HL-60/S4 (cell line): Measurements from ENCODE around the gene BCAS3.

Experiments
- in situ Hi-C: fragments of 300-500 bp; cut with MboI; formaldehyde crosslinking; loops from 2 replicates; pipeline ENCODE4 v1.14.3; 2022; ENCODE audit warnings: low sequenced_read_pairs

The BCAS3 gene

DNA sequence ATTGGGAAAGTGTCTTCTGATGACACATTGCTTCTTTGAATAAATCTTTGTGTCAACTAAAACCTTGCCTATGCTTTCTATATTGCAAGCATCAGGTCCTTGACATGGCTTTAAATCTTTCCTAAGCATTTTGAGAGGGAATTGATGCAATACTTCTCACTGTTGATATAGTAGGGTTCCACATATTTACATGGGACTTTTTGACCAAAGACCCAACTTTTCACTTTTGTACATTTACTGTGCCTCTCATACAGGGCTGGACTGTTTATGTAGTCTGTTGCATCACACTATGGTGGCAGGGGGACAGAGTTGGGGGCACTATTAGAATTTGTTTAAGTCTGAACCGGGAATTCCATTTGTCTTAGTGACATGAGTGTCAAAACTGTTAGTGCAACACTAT, 413.4 kb downstream of the BCAS3 start:
- in situ Hi-C loops = no loop called here

- in situ Hi-C loops = no loop called here
These were observed 420.1 kb downstream of the BCAS3 start for GRCh38 chr17:61097781-61098180.

- in situ Hi-C loops = no loop called here
These were observed 428.7 kb downstream of the BCAS3 start for GRCh38 chr17:61106354-61106753.

GRCh38 chr17:61116577-61116976, 438.9 kb downstream of the BCAS3 start:
- in situ Hi-C loops = no loop called here

DNA sequence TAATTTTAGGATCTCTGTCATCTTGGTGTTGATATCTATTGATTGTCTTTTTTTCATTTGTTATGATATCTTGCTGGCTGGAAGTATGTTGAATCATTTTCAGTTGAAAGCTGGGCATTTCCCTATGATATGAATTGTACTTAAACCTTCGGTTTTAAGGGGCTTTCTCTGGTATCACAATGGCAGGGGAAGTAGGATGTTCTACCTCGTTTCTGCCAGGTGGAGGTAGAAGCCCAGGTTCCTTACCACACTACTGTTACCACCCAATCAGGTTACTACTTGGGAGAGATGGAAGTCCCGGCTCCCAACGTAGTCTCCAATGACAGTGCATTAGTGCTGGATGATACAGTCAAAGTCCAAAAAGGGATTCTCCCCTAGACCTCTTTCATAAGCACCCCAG, 440.3 kb downstream of the BCAS3 start:
- in situ Hi-C loops = no loop called here

DNA sequence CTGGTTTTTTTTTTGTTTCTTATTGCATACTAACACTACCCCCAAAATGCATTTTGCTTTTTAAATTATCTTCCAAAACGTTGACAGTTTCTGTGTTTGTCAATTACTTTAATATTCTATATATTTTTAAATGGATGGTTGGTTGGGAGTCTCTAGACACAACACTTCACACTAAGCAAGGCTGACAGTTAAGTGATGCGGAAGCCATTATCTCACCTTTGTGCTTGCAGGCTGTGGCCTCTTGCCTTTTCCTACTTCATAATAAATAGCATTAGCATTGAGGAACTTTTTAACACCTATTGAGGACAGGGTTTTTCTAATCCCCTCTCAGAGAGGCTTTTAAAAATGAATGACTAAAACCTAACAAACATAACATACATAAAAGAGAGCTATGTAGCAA, 441.2 kb downstream of the BCAS3 start:
- in situ Hi-C loops = no loop called here

GRCh38 chr17:61122326-61122913, 444.8 kb downstream of the BCAS3 start:
- in situ Hi-C loops = no loop called here

- in situ Hi-C loops = no loop called here
These were observed 446.9 kb downstream of the BCAS3 start for GRCh38 chr17:61124562-61124961.

DNA sequence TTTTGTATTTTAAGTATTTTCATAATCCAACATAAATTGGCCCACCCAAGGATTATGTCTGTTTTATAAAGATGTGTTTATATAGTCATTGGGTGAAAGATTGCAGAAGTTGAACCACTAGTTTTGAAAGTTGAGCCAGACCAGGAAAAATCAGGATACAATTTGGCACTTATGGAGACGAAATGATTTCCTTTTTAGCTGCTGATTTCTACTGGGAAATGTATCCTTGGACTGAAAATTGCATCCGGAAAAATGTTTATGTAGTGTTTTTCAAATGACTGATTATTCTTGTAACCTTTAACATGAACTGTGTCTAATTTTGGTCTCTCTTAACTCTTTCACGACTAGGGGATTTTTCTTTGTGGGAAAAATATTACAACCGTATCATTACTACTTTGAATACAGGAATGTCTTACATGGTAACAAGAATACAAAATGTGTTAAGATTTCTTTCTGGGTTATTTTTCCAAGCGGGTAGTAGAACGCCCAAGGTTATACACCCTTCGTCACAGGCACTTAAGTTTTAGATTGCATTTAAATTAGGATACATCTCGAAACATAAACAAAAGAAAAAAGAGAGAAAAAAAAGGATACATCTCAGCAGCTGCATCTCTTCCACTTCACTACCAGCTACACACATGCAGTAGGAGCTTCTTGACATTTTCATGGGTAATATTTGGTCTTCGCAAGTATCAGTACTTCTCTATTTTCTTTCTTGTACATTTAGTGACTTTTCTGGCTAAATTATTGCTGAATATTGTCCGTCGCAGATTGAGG, 449.0 kb downstream of the BCAS3 start:
- in situ Hi-C loops = no loop called here

- in situ Hi-C loops = no loop called here
These were observed 450.3 kb downstream of the BCAS3 start for GRCh38 chr17:61127960-61128359.

DNA sequence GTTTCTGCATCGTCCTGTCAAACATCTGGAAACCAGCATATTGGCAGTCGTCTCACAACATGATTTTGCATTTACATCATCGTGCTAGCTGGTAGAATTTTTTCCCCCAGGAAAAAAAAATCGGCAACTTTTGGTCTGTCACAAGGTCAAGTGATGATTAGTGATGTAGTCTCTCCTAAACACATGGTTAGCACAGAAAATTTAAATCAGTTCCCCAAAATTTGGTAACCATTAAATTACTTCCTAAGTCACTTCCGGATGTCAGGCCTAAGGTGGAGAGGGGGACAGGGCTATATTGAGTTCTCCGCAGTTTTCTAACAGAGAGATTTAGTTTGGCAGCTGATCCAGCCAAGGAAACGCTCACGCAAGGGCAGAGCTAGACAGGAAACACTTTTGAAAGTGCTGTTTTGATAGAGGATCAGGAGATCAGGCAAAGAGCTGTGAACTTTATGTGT, 451.0 kb downstream of the BCAS3 start:
- in situ Hi-C loops = no loop called here

GRCh38 chr17:61129267-61130254, 451.9 kb downstream of the BCAS3 start:
- in situ Hi-C loops = no loop called here

DNA sequence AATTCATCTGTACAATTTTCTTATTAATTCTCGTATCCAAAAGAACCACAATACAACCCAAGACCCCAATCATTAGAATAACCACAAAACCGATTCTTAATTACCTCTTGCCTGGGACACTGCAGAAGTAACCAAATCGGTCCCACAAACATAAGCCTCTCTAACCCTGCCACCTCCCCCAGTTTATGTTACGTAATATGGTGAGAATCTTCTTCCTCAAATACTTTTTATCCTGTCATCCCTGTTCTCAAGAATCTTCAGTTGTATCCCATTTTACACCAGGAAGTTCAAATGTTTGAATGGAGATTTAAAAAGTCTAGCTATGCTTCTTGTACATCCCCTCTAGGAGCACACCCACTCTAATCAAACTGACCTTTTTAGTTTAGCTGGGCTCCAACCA, 452.7 kb downstream of the BCAS3 start:
- in situ Hi-C loops = no loop called here

DNA sequence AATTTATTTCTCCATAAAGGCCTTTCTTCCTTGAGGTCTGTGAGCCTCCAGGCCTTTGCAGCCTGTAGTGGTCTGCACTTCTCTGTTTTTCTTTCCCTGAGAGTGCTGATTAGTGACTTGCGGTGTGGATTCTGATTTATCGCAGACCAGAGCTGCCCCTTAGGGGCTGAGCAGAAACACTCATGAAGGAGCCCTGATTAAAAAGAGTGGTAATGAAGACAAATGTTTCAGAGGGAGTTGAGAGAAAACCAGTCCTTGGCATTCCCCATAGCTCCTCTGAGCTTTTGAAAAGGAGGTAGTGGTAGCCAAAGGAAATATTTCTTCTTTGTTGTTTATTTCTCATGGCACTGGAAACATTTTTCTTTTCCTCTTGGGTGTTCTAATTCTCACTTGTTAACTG, 453.9 kb downstream of the BCAS3 start:
- in situ Hi-C loops = no loop called here

DNA sequence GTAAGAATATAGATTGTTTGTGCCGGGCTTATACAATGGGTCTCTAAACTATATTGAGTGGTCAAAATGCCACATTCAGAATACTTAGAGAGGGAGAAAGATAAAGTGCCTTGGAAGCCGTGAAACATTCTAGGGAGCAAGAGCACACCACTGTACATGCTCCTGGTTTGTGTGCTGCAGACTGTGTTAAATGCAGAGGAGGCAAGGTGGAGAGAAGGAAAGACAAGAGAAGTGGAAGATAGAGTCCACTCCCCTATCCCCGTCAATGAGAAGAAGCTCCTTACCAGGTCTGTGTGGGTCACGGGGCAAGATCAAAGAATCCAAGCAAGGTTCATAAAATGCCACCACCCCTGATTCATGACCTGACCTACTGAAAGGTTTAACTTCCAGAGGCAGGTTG, 454.9 kb downstream of the BCAS3 start:
- in situ Hi-C loops = no loop called here

- in situ Hi-C loops = no loop called here
These were observed 456.2 kb downstream of the BCAS3 start for GRCh38 chr17:61133853-61134252.

DNA sequence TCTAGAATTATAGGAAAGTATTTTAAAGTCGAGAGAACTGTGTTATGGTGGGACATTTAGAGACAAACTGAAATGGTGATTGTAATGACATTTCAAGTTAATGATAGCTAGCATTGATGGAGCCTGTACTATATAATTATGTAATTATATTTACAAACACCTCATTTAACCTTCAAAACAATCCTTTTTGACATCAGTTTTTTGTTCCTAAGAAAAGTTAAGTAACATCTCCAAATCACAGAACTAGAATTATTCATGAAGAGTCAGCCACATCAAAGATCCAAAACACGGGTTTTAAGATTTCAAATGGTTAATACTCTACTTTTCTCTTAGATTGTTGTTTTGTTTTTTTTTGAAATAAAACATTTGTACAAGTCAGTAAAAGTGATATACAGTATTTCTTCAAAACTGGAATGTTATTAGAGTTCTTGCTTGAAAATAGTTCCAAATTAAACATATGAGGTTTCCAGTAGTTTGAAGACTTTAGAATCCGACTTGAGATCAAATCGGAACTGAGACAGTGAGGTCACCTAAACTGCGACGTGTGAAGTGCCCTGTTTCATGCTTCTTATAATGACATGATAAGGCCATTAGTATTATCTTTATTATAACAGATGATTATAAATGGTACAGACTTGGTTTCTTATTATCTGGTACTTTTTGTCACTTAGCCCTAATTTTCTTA, 457.0 kb downstream of the BCAS3 start:
- in situ Hi-C loops = no loop called here

DNA sequence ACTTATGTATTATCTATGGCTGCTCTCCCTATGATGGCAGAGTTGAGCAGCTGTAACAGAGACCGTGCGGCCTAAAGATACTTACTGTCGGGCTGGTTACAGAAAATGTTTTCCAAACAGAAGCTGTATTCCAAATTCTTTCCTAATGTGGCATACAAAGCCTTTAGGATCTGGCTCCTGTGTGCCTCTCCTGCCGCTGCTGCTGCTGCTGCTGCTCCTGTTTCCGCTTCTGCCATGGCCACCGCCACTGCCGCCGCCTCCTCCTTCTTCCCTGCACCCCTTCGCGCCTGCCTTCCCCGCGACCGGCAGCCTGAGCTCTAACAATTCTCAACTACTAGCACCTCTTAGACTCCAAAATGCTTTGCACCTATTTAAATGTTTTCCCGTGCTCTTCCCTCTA, 458.1 kb downstream of the BCAS3 start:
- in situ Hi-C loops = no loop called here

DNA sequence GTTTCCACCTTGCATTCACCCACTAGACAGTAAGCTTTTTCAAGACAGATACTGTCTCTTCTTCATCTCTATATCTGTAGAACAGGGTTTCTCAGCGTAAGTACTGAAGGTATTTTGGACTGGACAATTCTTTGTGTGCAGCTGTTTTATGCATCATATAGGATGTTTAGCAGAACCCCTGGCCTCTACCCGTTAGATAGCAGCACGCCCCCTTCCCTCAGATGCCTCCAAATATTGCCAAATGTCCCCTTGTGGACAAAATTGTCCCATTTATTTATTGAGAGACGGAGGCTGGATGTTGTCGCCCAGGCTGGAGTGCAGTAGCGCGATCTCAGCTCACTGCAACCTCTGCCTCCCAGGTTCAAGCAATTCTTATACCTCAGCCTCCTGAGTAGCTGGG, 458.6 kb downstream of the BCAS3 start:
- in situ Hi-C loops = no loop called here

GRCh38 chr17:61139219-61139618, 461.6 kb downstream of the BCAS3 start:
- in situ Hi-C loops = no loop called here
